H1 (cell line): ENCODE data around the gene KIF4A. TPM values are rescaled to one million over a fixed set of nuclear protein-coding genes. Genes with fewer than 3 reads are reported as not detected.

Source experiments
- CTCF ChIA-PET: fragments of 300-600 bp; sonication (Branson Sonifier 250); formaldehyde crosslinking; loops from one replicate; lab custom pipeline; 2021; ENCODE audit not compliant: partially characterized antibody; lab: Charles Lee
- POLR2A ChIA-PET: fragments of 300-600 bp; sonication (Branson Sonifier 250); formaldehyde crosslinking; loops from one replicate; lab custom pipeline; 2021; ENCODE audit warnings: inconsistent platforms; ENCODE audit not compliant: partially characterized antibody; lab: Charles Lee
- DNase-seq, 2 experiments: peaks; one replicate each; pipeline versions ENCODE4 v3.0.0 to v3.0.0-alpha.2; 2010 to 2022; ENCODE audit warnings: low spot score in 2 of 2, low read depth in 1 of 2, mixed read lengths in 1 of 2
- FAIRE-seq: peaks from 2 replicates; lab custom pipeline; 2011; peaks lifted over from hg19 to GRCh38; lab: Jason Lieb, UNC
- H2AFZ ChIP-seq: 2 replicates; pipeline ENCODE4 v1.8.1; 2012; ENCODE audit warnings: low read length, inconsistent platforms
- H2AK5ac ChIP-seq: 2 replicates; pipeline ENCODE4 v1.6.1; 2013; ENCODE audit warnings: low read depth, low read length
- H2BK120ac ChIP-seq: replicated peaks from 2 replicates; pipeline ENCODE3; 2013; ENCODE audit warnings: low read depth, low read length, inconsistent platforms
- H2BK12ac ChIP-seq: 2 replicates; pipeline ENCODE4 v1.6.1; 2013; ENCODE audit warnings: low read depth, low read length
- H2BK15ac ChIP-seq: 2 replicates; pipeline ENCODE4 v1.6.1; 2013; ENCODE audit warnings: low read length
- H2BK20ac ChIP-seq: 2 replicates; pipeline ENCODE4 v1.6.1; 2013; ENCODE audit warnings: low read length
- H2BK5ac ChIP-seq: 2 replicates; pipeline ENCODE4 v1.6.1; 2013; ENCODE audit warnings: low read depth, low read length
- H3K14ac ChIP-seq: 2 replicates; pipeline ENCODE4 v1.6.1; 2013; ENCODE audit warnings: inconsistent platforms; ENCODE audit not compliant: insufficient read length
- H3K18ac ChIP-seq: 2 replicates; pipeline ENCODE4 v1.6.1; 2013; ENCODE audit warnings: low read length; ENCODE audit errors: extremely low read depth
- H3K23ac ChIP-seq: 2 replicates; pipeline ENCODE4 v1.6.1; 2013; ENCODE audit warnings: inconsistent platforms; ENCODE audit not compliant: insufficient read length
- H3K23me2 ChIP-seq: 2 replicates; pipeline ENCODE4 v1.6.1; 2013; ENCODE audit warnings: low read depth, low read length
- H3K27ac ChIP-seq: 2 replicates; pipeline ENCODE4 v1.6.1; 2011; ENCODE audit warnings: low read depth, low read length, inconsistent platforms
- H3K27me3 ChIP-seq, 4 experiments: replicated peaks in 1 of 4; 1 replicate in 1 of 4; 2 replicates in 3 of 4; pipeline versions ENCODE4 v1.6.1 to v1.8.1; 2011 to 2013; ENCODE audit warnings: low read length in 3 of 4, mild to moderate bottlenecking in 3 of 4, inconsistent platforms in 2 of 4, mixed read lengths in 2 of 4, moderate library complexity in 1 of 4; ENCODE audit not compliant: control insufficient read depth in 3 of 4, insufficient read depth in 3 of 4; ENCODE audit errors: extremely low read depth in 1 of 4
- H3K36me3 ChIP-seq, 4 experiments: 2 replicates each; pipeline versions ENCODE4 v1.6.1 to v1.8.1; 2011 to 2013; ENCODE audit warnings: mild to moderate bottlenecking in 4 of 4, low read length in 3 of 4, moderate library complexity in 2 of 4, control low read depth in 1 of 4, inconsistent platforms in 1 of 4; ENCODE audit not compliant: insufficient read depth in 4 of 4, control insufficient read depth in 2 of 4
- H3K4ac ChIP-seq: replicated peaks from 2 replicates; pipeline ENCODE3; 2013; ENCODE audit warnings: low read length, low read depth, mixed read lengths, inconsistent platforms; ENCODE audit not compliant: insufficient read length
- H3K4me1 ChIP-seq, 4 experiments: replicated peaks in 1 of 4; 1 replicate in 1 of 4; 2 replicates in 3 of 4; pipeline versions ENCODE4 v1.6.1 to v1.8.1; 2011 to 2013; ENCODE audit warnings: low read length in 3 of 4, inconsistent platforms in 2 of 4, mixed read lengths in 1 of 4; ENCODE audit not compliant: insufficient read depth in 4 of 4, control insufficient read depth in 3 of 4
- H3K4me2 ChIP-seq, 2 experiments: 2 replicates each; pipeline versions ENCODE4 v1.6.1 to v1.8.1; 2011 to 2013; ENCODE audit warnings: low read depth in 2 of 2, low read length in 2 of 2, control low read depth in 1 of 2, inconsistent platforms in 1 of 2, mild to moderate bottlenecking in 1 of 2; ENCODE audit not compliant: insufficient read depth in 1 of 2
- H3K4me3 ChIP-seq, 4 experiments: fragments of 200-600, 300-600 bp in 1 of 4; sonication (generic), shearing (Covaris generic), sonication (Bioruptor Twin) in 1 of 4; 2 replicates each; pipeline versions ENCODE4 v1.5.1 to v1.8.1; 2011 to 2016; ENCODE audit warnings: low read length in 4 of 4, low read depth in 3 of 4, control low read depth in 2 of 4, inconsistent platforms in 2 of 4, mild to moderate bottlenecking in 2 of 4, mixed read lengths in 1 of 4, moderate library complexity in 1 of 4; ENCODE audit not compliant: insufficient read depth in 2 of 4; ENCODE audit errors: extremely low read depth in 1 of 4
- H3K56ac ChIP-seq: replicated peaks from 2 replicates; pipeline ENCODE3; 2013; ENCODE audit warnings: low read depth, mild to moderate bottlenecking, mixed read lengths, low read length, inconsistent platforms; ENCODE audit not compliant: insufficient read length
- H3K79me1 ChIP-seq: 2 replicates; pipeline ENCODE4 v1.6.1; 2013; ENCODE audit warnings: low read depth, low read length, control low read depth
- H3K79me2 ChIP-seq, 2 experiments: 2 replicates each; pipeline versions ENCODE4 v1.6.1 to v1.8.1; 2012 to 2013; ENCODE audit warnings: low read length in 2 of 2, mild to moderate bottlenecking in 2 of 2, inconsistent platforms in 1 of 2; ENCODE audit not compliant: insufficient read depth in 2 of 2, control insufficient read depth in 1 of 2
- H3K9ac ChIP-seq, 4 experiments: replicated peaks in 1 of 4; 1 replicate in 1 of 4; 2 replicates in 3 of 4; pipeline versions ENCODE4 v1.6.1 to v1.8.1; 2011 to 2013; ENCODE audit warnings: low read depth in 3 of 4, low read length in 3 of 4, control low read depth in 2 of 4, mild to moderate bottlenecking in 2 of 4, moderate library complexity in 2 of 4, inconsistent platforms in 1 of 4; ENCODE audit errors: extremely low read depth in 1 of 4
- H3K9me3 ChIP-seq, 2 experiments: 2 replicates each; pipeline versions ENCODE4 v1.6.1 to v1.8.1; 2012 to 2013; ENCODE audit warnings: mild to moderate bottlenecking in 2 of 2, moderate library complexity in 2 of 2, control low read depth in 1 of 2, inconsistent platforms in 1 of 2, low read depth in 1 of 2, low read length in 1 of 2, mixed read lengths in 1 of 2; ENCODE audit not compliant: insufficient read depth in 2 of 2
- H4K20me1 ChIP-seq, 2 experiments: replicated peaks in 1 of 2; 2 replicates each; pipeline versions ENCODE3 to v1.8.1; 2011 to 2013; ENCODE audit warnings: inconsistent platforms in 2 of 2, low read length in 2 of 2, mild to moderate bottlenecking in 1 of 2; ENCODE audit not compliant: insufficient read depth in 2 of 2, control insufficient read depth in 1 of 2
- H4K5ac ChIP-seq: 2 replicates; pipeline ENCODE4 v1.6.1; 2013; ENCODE audit warnings: low read length, low read depth, mixed read lengths, inconsistent platforms; ENCODE audit not compliant: insufficient read length
- H4K8ac ChIP-seq: 2 replicates; pipeline ENCODE4 v1.8.0; 2013; ENCODE audit warnings: mild to moderate bottlenecking, moderate library complexity, low read length, inconsistent platforms; ENCODE audit not compliant: insufficient read depth; ENCODE audit errors: extremely low read depth
- H4K91ac ChIP-seq: replicated peaks from 2 replicates; pipeline ENCODE3; 2013; ENCODE audit warnings: low read length, mixed read lengths, inconsistent platforms; ENCODE audit not compliant: insufficient read length
- CREB1 ChIP-seq: IDR thresholded peaks from 2 replicates; pipeline ENCODE4 v1.6.1; 2012; ENCODE audit warnings: inconsistent platforms
- JUN ChIP-seq: IDR thresholded peaks from 2 replicates; pipeline ENCODE4 v1.6.1; 2011; ENCODE audit warnings: low read depth, mild to moderate bottlenecking, improper control_type of control experiment, low read length
- NRF1 ChIP-seq: IDR thresholded peaks from 2 replicates; pipeline ENCODE4 v1.6.1; 2011; ENCODE audit warnings: mild to moderate bottlenecking, low read depth, low read length, improper control_type of control experiment
- POLR2A ChIP-seq, 2 experiments: IDR thresholded peaks; 1 replicate in 1 of 2; 2 replicates in 1 of 2; pipeline ENCODE4 v1.6.1; 2011; ENCODE audit warnings: low read depth in 2 of 2, low read length in 2 of 2, mild to moderate bottlenecking in 2 of 2; ENCODE audit errors: control extremely low read depth in 1 of 2
- SIX5 ChIP-seq: IDR thresholded peaks from 2 replicates; pipeline ENCODE4 v1.6.1; 2011; ENCODE audit warnings: mild to moderate bottlenecking, low read depth, low read length
- TAF1 ChIP-seq: IDR thresholded peaks from 2 replicates; pipeline ENCODE4 v1.6.1; 2011; ENCODE audit warnings: mild to moderate bottlenecking, low read depth, low read length
- WGBS, 2 experiments: shearing (Covaris generic) in 1 of 2; methylation state at CpG; one replicate each; pipeline versions ENCODE4 v1.1.6 to v1.1.7; 2013 to 2015; ENCODE audit warnings: low lambda C conversion rate in 2 of 2, mixed read lengths in 2 of 2, inconsistent platforms in 1 of 2, low coverage in 1 of 2, missing lambda C conversion rate in 1 of 2; ENCODE audit not compliant: insufficient replicate concordance in 2 of 2, insufficient coverage in 1 of 2, insufficient read length in 1 of 2; ENCODE audit errors: extremely low coverage in 1 of 2, missing lambda C conversion rate in 1 of 2; 5-methylcytosine and 5-hydroxymethylcytosine counted together
- polyA plus RNA-seq, 7 experiments: library from polyadenylated mRNA; depleted of rRNA in 3 of 7; stranded (reverse) in 5 of 7; unstranded in 2 of 7; fragments of >200 nt in 5 of 7; fragments of 200-250 nt in 2 of 7; gene quantifications; 1 replicate in 5 of 7; 2 replicates in 1 of 7; 4 replicates in 1 of 7; pipeline versions ENCODE4 v1.2.1 to v1.2.3, GENCODE V29; 2011 to 2013; ENCODE audit warnings: missing spikeins in 2 of 7, mixed read lengths in 2 of 7
- total RNA-seq: library from RNA; stranded (reverse); fragmentation: NEBNext Ultra II Directional; extraction: Animal tissue kit (Norgen Biotek cat#: 25700); gene quantifications from 2 replicates; pipeline ENCODE4 v1.2.1, GENCODE V29; 2021
- TF ChIP-seq, protein P1 (sequence below): IDR thresholded peaks from 2 replicates; pipeline ENCODE4 v1.6.1; 2012; ENCODE audit warnings: inconsistent platforms
- TF ChIP-seq, protein P2 (sequence below): IDR thresholded peaks from 2 replicates; pipeline ENCODE4 v1.6.1; 2012; ENCODE audit warnings: low read length, inconsistent platforms

KIF4A gene
- total and polyA plus RNA-seq, 2 of the 8 experiments (the other 6 are each of a cell fraction or from before 2014, with no cell fraction given): 10.9 to 35.7 TPM

GRCh38 chrX:70434352-70434866, 144.5 kb downstream of the KIF4A start:
- FAIRE-seq (no peak), DNase-seq (peak; percentile 50 to 73)
- Histone ChIP-seq H2BK15ac (no peak overlapping the region), H3K36me3 (peaks cover 4 to 20% (median 13%) of the 10 kb centered on the region in 4 experiments), H3K23me2 (no peaks in the 10 kb centered on the region; the same call in 1 of the 2 replicates), H3K56ac (no peak overlapping the region), H4K8ac (no peak overlapping the region), H3K4me3 (peak overlapping the region; percentile 44 to 88 (median 76)), H3K4me1 (peaks cover 0 to 6% (median 1%) of the 10 kb centered on the region in 4 experiments; a peak in 4 of 7 replicates), H3K27ac (peak overlapping the region; percentile 84), H2BK5ac (0 out of 2 replicates have a peak overlapping the region, but pooled peaks have one; percentile 52), H4K91ac (no peak overlapping the region), H2BK20ac (no peak overlapping the region), H2AK5ac (no peak overlapping the region), H2BK12ac (no peak overlapping the region), H3K27me3 (no peaks in the 10 kb centered on the region), H3K9me3 (no peaks in the 10 kb centered on the region), H3K4ac (no peak overlapping the region), H3K79me1 (no peaks in the 10 kb centered on the region), H4K5ac (no peak overlapping the region), H2AFZ (peak overlapping the region; percentile 97; the same call in 1 of the 2 replicates), H3K79me2 (no peaks in the 10 kb centered on the region), H3K4me2 (peak overlapping the region; percentile 15 to 82), H3K9ac (peak overlapping the region; percentile 42 to 76 (median 62); a peak in 6 of 7 replicates), H3K18ac (no peak overlapping the region; the same call in 1 of the 2 replicates), H2BK120ac (no peak overlapping the region), H4K20me1 (no peaks in the 10 kb centered on the region), H3K14ac (no peak overlapping the region), H3K23ac (no peak overlapping the region)
- ChIA-PET POLR2A (interaction anchor here (1.2 to 5.3 kb wide), 6 partner anchors 8 to 21 kb away, joined by 3 to 52 read pairs (median 8); partner anchors contain the start of genes DLG3 and GDPD2), CTCF (interaction anchor here (0.9 to 4.2 kb wide), 6 partner anchors 10 to 45 kb away, joined by 4 to 43 read pairs (median 7); partner anchors contain the start of genes DLG3 and GDPD2)
- TF ChIP-seq SIX5: peak; percentile 20; the same call in 1 of the 2 replicates
- TF ChIP-seq, protein P1, sequence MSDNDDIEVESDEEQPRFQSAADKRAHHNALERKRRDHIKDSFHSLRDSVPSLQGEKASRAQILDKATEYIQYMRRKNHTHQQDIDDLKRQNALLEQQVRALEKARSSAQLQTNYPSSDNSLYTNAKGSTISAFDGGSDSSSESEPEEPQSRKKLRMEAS: peak; percentile 65
- no peak for TF ChIP-seq JUN
- peak in 1 of 2 experiments; percentile 66; a peak in 1 of 3 replicates for TF ChIP-seq POLR2A (IDR thresholded peaks at IDR 0.05; ENCODE audit: control extremely low read depth in 1 of 2, low read depth in 2 of 2, low read length in 2 of 2)
- no peak for TF ChIP-seq NRF1
- peak; percentile 48; the same call in 1 of the 2 replicates for TF ChIP-seq TAF1
- TF ChIP-seq CREB1: 0 out of 2 replicates have a peak, but pooled peaks have one; percentile 16
- TF ChIP-seq, protein P2, sequence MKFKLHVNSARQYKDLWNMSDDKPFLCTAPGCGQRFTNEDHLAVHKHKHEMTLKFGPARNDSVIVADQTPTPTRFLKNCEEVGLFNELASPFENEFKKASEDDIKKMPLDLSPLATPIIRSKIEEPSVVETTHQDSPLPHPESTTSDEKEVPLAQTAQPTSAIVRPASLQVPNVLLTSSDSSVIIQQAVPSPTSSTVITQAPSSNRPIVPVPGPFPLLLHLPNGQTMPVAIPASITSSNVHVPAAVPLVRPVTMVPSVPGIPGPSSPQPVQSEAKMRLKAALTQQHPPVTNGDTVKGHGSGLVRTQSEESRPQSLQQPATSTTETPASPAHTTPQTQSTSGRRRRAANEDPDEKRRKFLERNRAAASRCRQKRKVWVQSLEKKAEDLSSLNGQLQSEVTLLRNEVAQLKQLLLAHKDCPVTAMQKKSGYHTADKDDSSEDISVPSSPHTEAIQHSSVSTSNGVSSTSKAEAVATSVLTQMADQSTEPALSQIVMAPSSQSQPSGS: 0 out of 2 replicates have a peak, but pooled peaks have one; percentile 11
- WGBS, 2 experiments: no CpG with 5 or more reads among the region's 45 CpGs
